HepG2 (cell line): ENCODE results near the gene IQCK. TPM values are rescaled to one million over a fixed set of nuclear protein-coding genes. Genes with fewer than 3 reads are reported as not detected.

Experiments
- FOXO4 ChIP-seq: sonication (generic); formaldehyde crosslinking; conservative IDR thresholded peaks from 2 replicates; pipeline ENCODE4 v1.8.1; 2023; ENCODE audit warnings: missing genetic modification reagents
- HNF4G ChIP-seq, 2 experiments: sonication (generic) in 1 of 2; formaldehyde crosslinking in 1 of 2; IDR thresholded peaks; 2 replicates each; pipeline versions ENCODE4 v1.4.0 to v1.6.1; 2011 to 2020; ENCODE audit warnings: borderline replicate concordance in 2 of 2, low read depth in 2 of 2, mild to moderate bottlenecking in 2 of 2, low read length in 1 of 2, missing genetic modification reagents in 1 of 2, moderate library complexity in 1 of 2
- MYC ChIP-seq: sonication (generic); formaldehyde crosslinking; IDR thresholded peaks from 2 replicates; pipeline ENCODE4 v1.9.0; 2021; ENCODE audit warnings: missing genetic modification reagents, borderline replicate concordance
- SCMH1 ChIP-seq: sonication (generic); formaldehyde crosslinking; IDR thresholded peaks from 2 replicates; pipeline ENCODE4 v1.9.0; 2021; ENCODE audit warnings: missing genetic modification reagents, mild to moderate bottlenecking, borderline replicate concordance
- TP53 ChIP-seq: sonication (generic); formaldehyde crosslinking; conservative IDR thresholded peaks from 2 replicates; pipeline ENCODE4 v1.4.0; 2020; ENCODE audit warnings: missing genetic modification reagents
- TRIM22 ChIP-seq: fragments of 450-650 bp; IDR thresholded peaks from 2 replicates; pipeline ENCODE4 v1.6.1; 2017
- ZBTB40 ChIP-seq, 2 experiments: fragments of 450-650 bp in 1 of 2; sonication (generic) in 1 of 2; formaldehyde crosslinking in 1 of 2; IDR thresholded peaks; 2 replicates each; pipeline versions ENCODE4 v1.6.1 to v1.8.0; 2016 to 2022; ENCODE audit warnings: antibody characterized with exemption in 1 of 2, mild to moderate bottlenecking in 1 of 2, missing genetic modification reagents in 1 of 2
- ZKSCAN8 ChIP-seq: IDR thresholded peaks from 2 replicates; pipeline ENCODE4 v1.6.1; 2016; ENCODE audit warnings: borderline replicate concordance, missing genetic modification reagents, missing compliant biosample characterization
- ZNF501 ChIP-seq: sonication (generic); formaldehyde crosslinking; IDR thresholded peaks from 2 replicates; pipeline ENCODE4 v1.5.1; 2020; ENCODE audit warnings: mild to moderate bottlenecking, moderate library complexity, missing genetic modification reagents
- ZNF720 ChIP-seq: sonication (generic); formaldehyde crosslinking; IDR thresholded peaks from 2 replicates; pipeline ENCODE4 v1.4.0; 2020; ENCODE audit warnings: missing genetic modification reagents
- polyA plus RNA-seq, 8 experiments: library from polyadenylated mRNA; depleted of rRNA in 3 of 8; stranded (reverse) in 7 of 8; unstranded in 1 of 8; fragments of >200 nt; fragmentation: Illumina TruSeq in 4 of 8; extraction: Trizol in 4 of 8; gene quantifications; 2 replicates each; pipeline versions ENCODE4 v1.2.1 to v1.2.3, GENCODE V29; 2011 to 2016; ENCODE audit warnings: low read depth in 4 of 8, missing spikeins in 1 of 8, mixed read lengths in 1 of 8; ENCODE audit not compliant: insufficient read depth in 1 of 8
- total RNA-seq, 5 experiments: library from RNA; depleted of rRNA; stranded (reverse); fragments of >200 nt; fragmentation: Illumina TruSeq; extraction: Trizol; gene quantifications; 2 replicates each; pipeline ENCODE4 v1.2.3, GENCODE V29; 2016; ENCODE audit warnings: low read depth in 1 of 5

The IQCK gene
- total and polyA plus RNA-seq, 2 of the 13 experiments (the other 11 are each of a cell fraction or from before 2014, with no cell fraction given): 5.1 to 7.3 TPM

- TF ChIP-seq TRIM22 (no peak), ZKSCAN8 (CRISPR knock-in tag) (no peak), TP53 (CRISPR knock-in tag) (no peak), ZNF720 (0 out of 2 replicates have a peak, but pooled peaks have one; percentile 41), MYC (CRISPR knock-in tag) (no peak), ZNF501 (CRISPR knock-in tag) (no peak), SCMH1 (CRISPR knock-in tag) (no peak), ZBTB40 (IDR thresholded peaks at IDR 0.05) (no peak), ZBTB40 (CRISPR knock-in tag; IDR thresholded peaks at IDR 0.05) (no peak), FOXO4 (CRISPR knock-in tag) (0 out of 2 replicates have a peak, but pooled peaks have one; percentile 63), HNF4G (IDR thresholded peaks at IDR 0.05; ENCODE audit: borderline replicate concordance, low read depth, low read length) (no peak), HNF4G (CRISPR knock-in tag; IDR thresholded peaks at IDR 0.05; ENCODE audit: borderline replicate concordance, low read depth) (no peak)
Measured at GRCh38 chr16:19711643-19712042, 6.4 kb upstream of the IQCK start (continued).
